H9 (cell line): Measurements from ENCODE around the gene UBE2V1. TPM values are rescaled to one million over a fixed set of nuclear protein-coding genes. Genes with fewer than 3 reads are reported as not detected.

Experiments
- DNase-seq: peaks from one replicate; pipeline ENCODE4 v3.0.0-alpha.2; 2017
- H2AFZ ChIP-seq: one replicate; pipeline ENCODE4 v1.6.1; 2013; ENCODE audit warnings: mild to moderate bottlenecking, low read length, control low read depth, moderate library complexity
- H2AK5ac ChIP-seq: 2 replicates; pipeline ENCODE4 v1.6.1; 2013; ENCODE audit warnings: low read length, control low read depth, mixed read lengths; ENCODE audit not compliant: insufficient read length
- H2BK120ac ChIP-seq: one replicate; pipeline ENCODE4 v1.6.1; 2013; ENCODE audit warnings: low read depth, mild to moderate bottlenecking, low read length, control low read depth, inconsistent platforms; ENCODE audit not compliant: poor library complexity, severe bottlenecking
- H2BK12ac ChIP-seq: 2 replicates; pipeline ENCODE4 v1.6.1; 2013; ENCODE audit warnings: low read length, control low read depth, mixed read lengths, low read depth; ENCODE audit not compliant: insufficient read length
- H2BK15ac ChIP-seq: 2 replicates; pipeline ENCODE4 v1.6.1; 2013; ENCODE audit warnings: low read depth, low read length, control low read depth
- H2BK20ac ChIP-seq: one replicate; pipeline ENCODE4 v1.6.1; 2013; ENCODE audit warnings: low read depth, mild to moderate bottlenecking, low read length, control low read depth, inconsistent platforms; ENCODE audit not compliant: poor library complexity, severe bottlenecking
- H2BK5ac ChIP-seq: 2 replicates; pipeline ENCODE4 v1.6.1; 2013; ENCODE audit warnings: low read length, control low read depth, mixed read lengths; ENCODE audit not compliant: insufficient read length
- H3K14ac ChIP-seq: 2 replicates; pipeline ENCODE4 v1.6.1; 2013; ENCODE audit warnings: low read length, control low read depth; ENCODE audit not compliant: insufficient read depth
- H3K18ac ChIP-seq: 2 replicates; pipeline ENCODE4 v1.6.1; 2013; ENCODE audit warnings: low read depth, mild to moderate bottlenecking, mixed read lengths, low read length, control low read depth; ENCODE audit not compliant: insufficient read length
- H3K23ac ChIP-seq: 2 replicates; pipeline ENCODE4 v1.6.1; 2013; ENCODE audit warnings: low read length, control low read depth, mixed read lengths, low read depth; ENCODE audit not compliant: insufficient read length
- H3K23me2 ChIP-seq: 2 replicates; pipeline ENCODE4 v1.6.1; 2013; ENCODE audit warnings: low read depth, mild to moderate bottlenecking, mixed read lengths, low read length, control low read depth; ENCODE audit not compliant: insufficient read length, poor library complexity, severe bottlenecking
- H3K27ac ChIP-seq: 2 replicates; pipeline ENCODE4 v1.5.1; 2013; ENCODE audit warnings: low read length, control low read depth, mixed read lengths, low read depth; ENCODE audit not compliant: insufficient read length
- H3K27me3 ChIP-seq: 2 replicates; pipeline ENCODE4 v1.6.1; 2013; ENCODE audit warnings: low read length, control low read depth, inconsistent platforms; ENCODE audit not compliant: insufficient read depth
- H3K4ac ChIP-seq: 2 replicates; pipeline ENCODE4 v1.6.1; 2013; ENCODE audit warnings: low read depth, mild to moderate bottlenecking, control low read depth, inconsistent platforms, low read length, moderate library complexity
- H3K4me1 ChIP-seq: 2 replicates; pipeline ENCODE4 v1.6.1; 2013; ENCODE audit warnings: low read length, control low read depth, inconsistent platforms; ENCODE audit not compliant: insufficient read depth
- H3K4me2 ChIP-seq: 2 replicates; pipeline ENCODE4 v1.6.1; 2013; ENCODE audit warnings: low read length, control low read depth, mixed read lengths; ENCODE audit not compliant: insufficient read length, insufficient read depth
- H3K56ac ChIP-seq: 2 replicates; pipeline ENCODE4 v1.6.1; 2013; ENCODE audit warnings: low read depth, mild to moderate bottlenecking, mixed read lengths, low read length, control low read depth; ENCODE audit not compliant: insufficient read length
- H3K79me1 ChIP-seq: 2 replicates; pipeline ENCODE4 v1.6.1; 2013; ENCODE audit warnings: low read depth, mild to moderate bottlenecking, moderate library complexity, low read length, control low read depth, inconsistent platforms; ENCODE audit not compliant: insufficient read depth, poor library complexity, severe bottlenecking
- H3K79me2 ChIP-seq: 2 replicates; pipeline ENCODE4 v1.6.1; 2013; ENCODE audit warnings: low read length, control low read depth, inconsistent platforms; ENCODE audit not compliant: insufficient read depth
- H3K9ac ChIP-seq: 2 replicates; pipeline ENCODE4 v1.6.1; 2013; ENCODE audit warnings: low read length, control low read depth, mixed read lengths; ENCODE audit not compliant: insufficient read length; ENCODE audit errors: extremely low read depth
- H3K9me3 ChIP-seq: one replicate; pipeline ENCODE4 v1.6.1; 2013; ENCODE audit warnings: low read depth, low read length, inconsistent platforms; ENCODE audit not compliant: control insufficient read depth
- H3T11ph ChIP-seq: one replicate; pipeline ENCODE4 v1.6.1; 2013; ENCODE audit warnings: mild to moderate bottlenecking, low read length, control low read depth, inconsistent platforms
- H4K20me1 ChIP-seq: one replicate; pipeline ENCODE4 v1.6.1; 2013; ENCODE audit not compliant: control insufficient read depth, insufficient read length, insufficient read depth
- H4K5ac ChIP-seq: 2 replicates; pipeline ENCODE4 v1.6.1; 2013; ENCODE audit warnings: low read depth, mild to moderate bottlenecking, mixed read lengths, low read length, control low read depth; ENCODE audit not compliant: insufficient read length
- H4K8ac ChIP-seq: replicated peaks from 2 replicates; pipeline ENCODE4 v1.6.1; 2013; ENCODE audit warnings: low read length, control low read depth, mixed read lengths, low read depth; ENCODE audit not compliant: insufficient read length
- H4K91ac ChIP-seq: 2 replicates; pipeline ENCODE4 v1.6.1; 2013; ENCODE audit warnings: low read depth, mild to moderate bottlenecking, moderate library complexity, mixed read lengths, low read length, control low read depth; ENCODE audit not compliant: insufficient read length
- H3K27ac Mint-ChIP-seq, 3 experiments: 2 replicates in 2 of 3; 3 replicates in 1 of 3; pipeline ENCODE4 v1.8.0; 2020 to 2021; ENCODE audit warnings: mixed read lengths in 3 of 3, mild to moderate bottlenecking in 1 of 3, moderate library complexity in 1 of 3
- H3K27me3 Mint-ChIP-seq: 2 replicates; pipeline ENCODE4 v1.8.0; 2021; ENCODE audit warnings: low read depth, mild to moderate bottlenecking, moderate library complexity, mixed read lengths
- H3K36me3 Mint-ChIP-seq, 3 experiments: 2 replicates in 2 of 3; 3 replicates in 1 of 3; pipeline ENCODE4 v1.8.0; 2020 to 2021; ENCODE audit warnings: low read depth in 3 of 3, mixed read lengths in 3 of 3; ENCODE audit not compliant: insufficient read depth in 1 of 3
- H3K4me1 Mint-ChIP-seq, 2 experiments: 2 replicates each; pipeline ENCODE4 v1.8.0; 2020; ENCODE audit warnings: mixed read lengths in 2 of 2
- H3K4me3 Mint-ChIP-seq, 2 experiments: 2 replicates in 1 of 2; 3 replicates in 1 of 2; pipeline ENCODE4 v1.8.0; 2020 to 2021; ENCODE audit warnings: mild to moderate bottlenecking in 2 of 2, mixed read lengths in 2 of 2, moderate library complexity in 1 of 2
- H3K9me3 Mint-ChIP-seq, 2 experiments: 2 replicates in 1 of 2; 3 replicates in 1 of 2; pipeline ENCODE4 v1.8.0; 2020; ENCODE audit warnings: mild to moderate bottlenecking in 2 of 2, mixed read lengths in 2 of 2, moderate library complexity in 1 of 2
- CTCF ChIP-seq: fragments of 200-600 bp; sonication (generic); conservative IDR thresholded peaks from 3 replicates; pipeline ENCODE4 v1.8.0; 2021; ENCODE audit warnings: antibody characterized with exemption, mild to moderate bottlenecking
- WGBS: extraction: QIAGEN DNeasy Blood & Tissue Kit; methylation state at CpG from one replicate; pipeline ENCODE4 v1.1.7; 2013; ENCODE audit warnings: missing lambda C conversion rate, low lambda C conversion rate, mixed read lengths; ENCODE audit not compliant: insufficient read length; ENCODE audit errors: extremely low coverage; 5-methylcytosine and 5-hydroxymethylcytosine counted together
- total RNA-seq: library from RNA; stranded (reverse); gene quantifications from 2 replicates; pipeline ENCODE4 v1.2.1, GENCODE V29; 2021

The UBE2V1 gene
- total RNA-seq, 1 experiment from 2014 or later = 152 TPM

- Histone ChIP-seq H3K23ac (no peak overlapping the region), H2BK5ac (no peak overlapping the region), H3K27ac (no peak overlapping the region), H3K4me1 (no peaks in the 10 kb centered on the region), H2BK15ac (no peak overlapping the region), H2BK20ac (no peak overlapping the region), H3K18ac (no peak overlapping the region), H3K23me2 (no peaks in the 10 kb centered on the region), H3K79me1 (no peaks in the 10 kb centered on the region), H4K8ac (no peak overlapping the region), H2BK12ac (no peak overlapping the region), H3K56ac (no peak overlapping the region), H3K9me3 (no peaks in the 10 kb centered on the region), H3K27me3 (no peaks in the 10 kb centered on the region), H3K9ac (no peak overlapping the region), H2BK120ac (no peak overlapping the region), H4K20me1 (no peaks in the 10 kb centered on the region), H2AK5ac (no peak overlapping the region), H3K4ac (no peak overlapping the region), H3K14ac (no peak overlapping the region), H4K5ac (no peak overlapping the region), H4K91ac (no peak overlapping the region), H3K79me2 (no peaks in the 10 kb centered on the region), H3T11ph (no peak overlapping the region), H2AFZ (no peak overlapping the region), H3K4me2 (no peak overlapping the region)
- peaks cover 7% of the 10 kb centered on the region for H3K27me3 Mint-ChIP-seq
- DNase-seq = no peak
- no peaks in the 10 kb centered on the region; a peak in 1 of 5 replicates for H3K9me3 Mint-ChIP-seq
- H3K4me3 Mint-ChIP-seq = no peak overlapping the region
- TF ChIP-seq CTCF = no peak
- peaks cover 12 to 31% of the 10 kb centered on the region in 2 experiments for H3K4me1 Mint-ChIP-seq
- no peak overlapping the region for H3K27ac Mint-ChIP-seq
- no CpG with 5 or more reads among the region's 7 CpGs for WGBS
- H3K36me3 Mint-ChIP-seq = no peaks in the 10 kb centered on the region; a peak in 1 of 7 replicates
These were observed 42.6 kb downstream of the UBE2V1 start for GRCh38 chr20:50070361-50070760.
